Hypothalamus (tissue), 51 donors: ENCODE data around the gene PDXP.
"Not testable (repeated sequence)": the region's sequence is repeated elsewhere in the genome, so short reads cannot be mapped to it uniquely, and the experiment has no call there.

Source experiments
- DNase-seq, 51 donors: peaks; one replicate each; lab custom pipeline; 2025; lab: John Stamatoyannopoulos, UW

The PDXP gene

GRCh38 chr22:37658133-37659065, at the start of gene PDXP:
Gene PDXP (plus strand): TSS chr22:37658723. CDS start chr22:37658783, 60 bp downstream.
- DNase-seq = peak; percentile 74 to 99 (median 97)

- DNase-seq = peak in 3 of 51 donors; percentile 59 to 62 (median 62)
These were observed 49.0 kb upstream of the PDXP start for GRCh38 chr22:37609240-37610152.

- DNase-seq = not testable (repeated sequence)
These were observed 48.4 kb upstream of the PDXP start for GRCh38 chr22:37610153-37610475.

GRCh38 chr22:37610480-37611129, 47.9 kb upstream of the PDXP start:
- peak in 6 of 51 donors; percentile 13 to 30 (median 24) for DNase-seq

- DNase-seq = no peak
These were observed 47.3 kb upstream of the PDXP start for GRCh38 chr22:37611207-37611606.

- no peak for DNase-seq
These were observed 42.1 kb upstream of the PDXP start for GRCh38 chr22:37616201-37617083.

- no peak for DNase-seq
These were observed 41.1 kb upstream of the PDXP start for GRCh38 chr22:37617431-37617830.

GRCh38 chr22:37618072-37618656, 40.4 kb upstream of the PDXP start:
- DNase-seq = no peak

- DNase-seq = no peak
These were observed 39.8 kb upstream of the PDXP start for GRCh38 chr22:37618674-37619073.

GRCh38 chr22:37619991-37620390, 38.5 kb upstream of the PDXP start:
- no peak for DNase-seq

- no peak for DNase-seq
These were observed 37.1 kb upstream of the PDXP start for GRCh38 chr22:37621352-37621860.

GRCh38 chr22:37623075-37624016, 35.2 kb upstream of the PDXP start:
- DNase-seq = peak in 35 of 51 donors; percentile 8 to 71 (median 40)

- DNase-seq = no peak
These were observed 34.5 kb upstream of the PDXP start for GRCh38 chr22:37624017-37624365.

GRCh38 chr22:37624876-37625275, 33.6 kb upstream of the PDXP start:
- DNase-seq = no peak

- no peak for DNase-seq
These were observed 32.8 kb upstream of the PDXP start for GRCh38 chr22:37625737-37626136.

GRCh38 chr22:37626144-37626543, 32.4 kb upstream of the PDXP start:
- peak in 7 of 51 donors; percentile 14 to 38 (median 21) for DNase-seq

- no peak for DNase-seq
These were observed 31.9 kb upstream of the PDXP start for GRCh38 chr22:37626556-37627075.

- DNase-seq = no peak
These were observed 31.4 kb upstream of the PDXP start for GRCh38 chr22:37627121-37627520.
